ENCODE data around the gene GDPD2. TPM values are rescaled to one million over a fixed set of nuclear protein-coding genes. Genes with fewer than 3 reads are reported as not detected.

Gene GDPD2
- total RNA-seq, 1 experiment from 2014 or later = 0.84 TPM

DNA sequence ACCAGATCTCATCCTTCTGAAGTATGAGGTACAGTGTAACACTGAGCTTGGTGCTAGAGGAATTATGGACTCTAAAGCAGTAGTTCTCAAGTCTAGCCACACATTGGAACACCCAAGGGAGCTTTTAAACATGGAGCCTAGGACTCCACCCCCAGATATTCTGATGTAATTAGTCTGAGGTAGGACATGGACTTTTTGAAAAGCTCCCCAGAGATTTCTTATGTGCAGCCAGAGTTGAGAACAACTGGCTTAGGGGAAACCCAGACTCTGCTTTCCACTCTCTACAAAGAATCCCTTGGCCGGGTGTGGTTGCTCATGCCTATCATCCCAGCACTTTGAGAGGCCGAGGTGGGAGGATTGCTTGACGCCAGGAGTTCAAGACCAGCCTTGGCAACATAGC is 11.6 kb upstream of the GDPD2 start:
- TF ChIP-seq, protein P1, sequence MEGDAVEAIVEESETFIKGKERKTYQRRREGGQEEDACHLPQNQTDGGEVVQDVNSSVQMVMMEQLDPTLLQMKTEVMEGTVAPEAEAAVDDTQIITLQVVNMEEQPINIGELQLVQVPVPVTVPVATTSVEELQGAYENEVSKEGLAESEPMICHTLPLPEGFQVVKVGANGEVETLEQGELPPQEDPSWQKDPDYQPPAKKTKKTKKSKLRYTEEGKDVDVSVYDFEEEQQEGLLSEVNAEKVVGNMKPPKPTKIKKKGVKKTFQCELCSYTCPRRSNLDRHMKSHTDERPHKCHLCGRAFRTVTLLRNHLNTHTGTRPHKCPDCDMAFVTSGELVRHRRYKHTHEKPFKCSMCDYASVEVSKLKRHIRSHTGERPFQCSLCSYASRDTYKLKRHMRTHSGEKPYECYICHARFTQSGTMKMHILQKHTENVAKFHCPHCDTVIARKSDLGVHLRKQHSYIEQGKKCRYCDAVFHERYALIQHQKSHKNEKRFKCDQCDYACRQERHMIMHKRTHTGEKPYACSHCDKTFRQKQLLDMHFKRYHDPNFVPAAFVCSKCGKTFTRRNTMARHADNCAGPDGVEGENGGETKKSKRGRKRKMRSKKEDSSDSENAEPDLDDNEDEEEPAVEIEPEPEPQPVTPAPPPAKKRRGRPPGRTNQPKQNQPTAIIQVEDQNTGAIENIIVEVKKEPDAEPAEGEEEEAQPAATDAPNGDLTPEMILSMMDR (conservative IDR thresholded peaks at IDR 0.05; ENCODE audit: low read depth, low read length) = no peak
- TF ChIP-seq EZH2 (IDR thresholded peaks at IDR 0.05; ENCODE audit: borderline replicate concordance, low read depth, low read length, poor library complexity, severe bottlenecking) = no peak
- POLR2A ChIA-PET (ENCODE audit: low non-redundant PET) = no interaction called here

DNA sequence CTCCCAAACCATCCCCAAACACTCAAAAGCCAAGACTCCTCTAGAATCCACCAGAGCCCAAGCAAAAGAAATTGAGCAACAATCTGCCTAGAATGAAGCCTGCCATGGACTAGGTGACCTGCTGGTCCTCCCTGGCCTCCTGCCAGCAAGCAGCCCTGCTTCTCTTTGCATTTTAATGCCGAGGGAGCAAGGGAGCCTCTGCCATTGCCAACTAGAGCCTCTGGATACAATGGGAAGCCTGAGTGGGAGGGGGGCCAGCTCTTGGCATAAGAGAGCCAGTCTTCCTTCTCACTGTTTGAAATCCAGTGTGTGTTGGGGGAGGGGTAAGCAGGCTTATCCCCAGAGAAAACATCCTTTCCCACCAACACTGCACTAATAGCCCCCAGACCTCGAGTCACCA is 1.5 kb upstream of the GDPD2 start:
- DNase-seq (ENCODE audit: low spot score) = no peak
- no peak overlapping the region for H3K27ac ChIP-seq (ENCODE audit: low read depth, low read length, poor library complexity, severe bottlenecking)
- intact Hi-C loops (cut with micrococcal nuclease; ENCODE audit: unreplicated experiment) = no loop called here
- peaks cover 17% of the 10 kb centered on the region for H3K36me3 ChIP-seq (ENCODE audit: insufficient read depth, low read length, poor library complexity, severe bottlenecking)
- TF ChIP-seq EZH2 (IDR thresholded peaks at IDR 0.05; ENCODE audit: borderline replicate concordance, low read depth, low read length, poor library complexity, severe bottlenecking) = no peak
- TF ChIP-seq, protein P1 (conservative IDR thresholded peaks at IDR 0.05; ENCODE audit: low read depth, low read length) = no peak
- POLR2A ChIA-PET (ENCODE audit: low non-redundant PET) = no interaction called here
- no peaks in the 10 kb centered on the region for H3K9me3 ChIP-seq (ENCODE audit: low read depth, low read length, poor library complexity, severe bottlenecking)
- no peaks in the 10 kb centered on the region for H3K27me3 ChIP-seq (replicated peaks; ENCODE audit: insufficient read depth, low read depth, low read length, poor library complexity)
- no peaks in the 10 kb centered on the region for H3K4me1 ChIP-seq (ENCODE audit: insufficient read depth, low read length, poor library complexity, severe bottlenecking)
- CTCF ChIA-PET = no interaction called here
- H3K4me3 ChIP-seq (ENCODE audit: low read depth, low read length, poor library complexity, severe bottlenecking) = no peak overlapping the region
- BruUV-seq (replicated peaks) = no TSS peak

More for the DNA sequence above, 11.6 kb upstream of the GDPD2 start:
- H3K9me3 ChIP-seq (ENCODE audit: low read depth, low read length, poor library complexity, severe bottlenecking) = no peaks in the 10 kb centered on the region
- DNase-seq (ENCODE audit: low spot score) = no peak
- H3K4me3 ChIP-seq (ENCODE audit: low read depth, low read length, poor library complexity, severe bottlenecking) = no peak overlapping the region
- intact Hi-C loops (cut with micrococcal nuclease; ENCODE audit: unreplicated experiment) = no loop called here
- CTCF ChIA-PET = no interaction called here
- H3K27ac ChIP-seq (ENCODE audit: low read depth, low read length, poor library complexity, severe bottlenecking) = no peak overlapping the region
- peaks cover 13% of the 10 kb centered on the region for H3K36me3 ChIP-seq (ENCODE audit: insufficient read depth, low read length, poor library complexity, severe bottlenecking)
- BruUV-seq (replicated peaks) = no TSS peak
- no peaks in the 10 kb centered on the region for H3K4me1 ChIP-seq (ENCODE audit: insufficient read depth, low read length, poor library complexity, severe bottlenecking)
- H3K27me3 ChIP-seq (replicated peaks; ENCODE audit: insufficient read depth, low read depth, low read length, poor library complexity) = no peaks in the 10 kb centered on the region

DNA sequence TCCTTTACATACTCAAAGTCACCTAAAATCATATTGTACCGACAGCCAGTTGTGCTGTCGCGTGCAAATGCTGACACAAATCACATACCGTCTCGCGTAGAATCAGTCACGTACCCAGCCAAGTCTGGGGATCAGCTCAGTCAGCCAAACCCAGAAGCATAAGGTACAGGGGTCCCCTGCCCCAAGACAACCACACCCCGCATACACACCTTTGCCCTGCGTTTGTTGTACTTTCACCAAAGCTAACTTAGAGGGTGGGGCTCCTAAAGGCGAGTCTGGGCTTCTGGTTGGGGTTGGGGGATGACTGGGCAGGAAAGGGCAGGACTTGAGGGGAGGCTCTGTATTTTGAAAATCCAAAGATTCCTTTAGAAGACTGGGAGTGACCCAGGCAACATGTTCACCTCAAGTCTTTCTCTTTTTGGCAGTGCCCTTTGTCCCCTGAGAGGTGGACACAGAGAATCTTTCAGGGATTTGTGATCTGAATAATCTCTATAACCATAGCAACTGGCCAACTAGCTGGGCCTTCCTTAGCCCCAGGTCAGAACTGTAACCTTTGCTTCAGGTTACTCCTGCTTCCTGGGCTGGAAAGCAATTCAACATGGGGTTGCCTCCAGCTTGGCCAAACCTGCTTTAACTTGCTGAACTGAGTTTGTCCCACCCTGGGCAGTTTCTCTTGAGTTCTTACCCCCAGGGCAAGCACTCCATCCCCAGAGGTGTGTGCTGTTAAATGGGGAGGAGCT is 992 bp downstream of the GDPD2 start:
- TF ChIP-seq EZH2 (IDR thresholded peaks at IDR 0.05; ENCODE audit: borderline replicate concordance, low read depth, low read length, poor library complexity, severe bottlenecking) = no peak
- TF ChIP-seq, protein P1 (conservative IDR thresholded peaks at IDR 0.05; ENCODE audit: low read depth, low read length) = no peak
- no peak for DNase-seq (ENCODE audit: low spot score)
- no peaks in the 10 kb centered on the region for H3K4me1 ChIP-seq (ENCODE audit: insufficient read depth, low read length, poor library complexity, severe bottlenecking)
- ChIA-PET POLR2A (ENCODE audit: low non-redundant PET) (no interaction called here), CTCF (no interaction called here)
- H3K27me3 ChIP-seq (replicated peaks; ENCODE audit: insufficient read depth, low read depth, low read length, poor library complexity) = no peaks in the 10 kb centered on the region
- peaks cover 10% of the 10 kb centered on the region for H3K36me3 ChIP-seq (ENCODE audit: insufficient read depth, low read length, poor library complexity, severe bottlenecking)
- no peak overlapping the region for H3K27ac ChIP-seq (ENCODE audit: low read depth, low read length, poor library complexity, severe bottlenecking)
- no peak overlapping the region for H3K4me3 ChIP-seq (ENCODE audit: low read depth, low read length, poor library complexity, severe bottlenecking)
- intact Hi-C loops (cut with micrococcal nuclease; ENCODE audit: unreplicated experiment) = no loop called here
- no TSS peak for BruUV-seq (replicated peaks)
- no peaks in the 10 kb centered on the region for H3K9me3 ChIP-seq (ENCODE audit: low read depth, low read length, poor library complexity, severe bottlenecking)
